Keratinocyte (primary cell): Measurements from ENCODE around the gene SNTB2.

Experiments used
- EZH2 ChIP-seq: IDR thresholded peaks from one replicate; pipeline ENCODE4 v1.6.1; 2012; ENCODE audit warnings: inconsistent platforms, mild to moderate bottlenecking, low read length, moderate library complexity
- TF ChIP-seq, protein P1 (sequence below), 3 experiments: IDR thresholded peaks in 1 of 3; conservative IDR thresholded peaks in 1 of 3; optimal IDR thresholded peaks in 1 of 3; 2 replicates in 2 of 3; 3 replicates in 1 of 3; pipeline versions ENCODE3 to v1.5.1; 2011; ENCODE audit warnings: low read length in 3 of 3, mild to moderate bottlenecking in 3 of 3, moderate library complexity in 2 of 3, control low read depth in 1 of 3, inconsistent platforms in 1 of 3; ENCODE audit not compliant: insufficient read depth in 2 of 3; ENCODE audit errors: extremely low read depth in 1 of 3

- TF ChIP-seq, protein P1, sequence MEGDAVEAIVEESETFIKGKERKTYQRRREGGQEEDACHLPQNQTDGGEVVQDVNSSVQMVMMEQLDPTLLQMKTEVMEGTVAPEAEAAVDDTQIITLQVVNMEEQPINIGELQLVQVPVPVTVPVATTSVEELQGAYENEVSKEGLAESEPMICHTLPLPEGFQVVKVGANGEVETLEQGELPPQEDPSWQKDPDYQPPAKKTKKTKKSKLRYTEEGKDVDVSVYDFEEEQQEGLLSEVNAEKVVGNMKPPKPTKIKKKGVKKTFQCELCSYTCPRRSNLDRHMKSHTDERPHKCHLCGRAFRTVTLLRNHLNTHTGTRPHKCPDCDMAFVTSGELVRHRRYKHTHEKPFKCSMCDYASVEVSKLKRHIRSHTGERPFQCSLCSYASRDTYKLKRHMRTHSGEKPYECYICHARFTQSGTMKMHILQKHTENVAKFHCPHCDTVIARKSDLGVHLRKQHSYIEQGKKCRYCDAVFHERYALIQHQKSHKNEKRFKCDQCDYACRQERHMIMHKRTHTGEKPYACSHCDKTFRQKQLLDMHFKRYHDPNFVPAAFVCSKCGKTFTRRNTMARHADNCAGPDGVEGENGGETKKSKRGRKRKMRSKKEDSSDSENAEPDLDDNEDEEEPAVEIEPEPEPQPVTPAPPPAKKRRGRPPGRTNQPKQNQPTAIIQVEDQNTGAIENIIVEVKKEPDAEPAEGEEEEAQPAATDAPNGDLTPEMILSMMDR (optimal IDR thresholded peaks at IDR 0.05 in 1 of 3, IDR thresholded peaks at IDR 0.05 in 1 of 3, conservative IDR thresholded peaks at IDR 0.05 in 1 of 3; ENCODE audit: extremely low read depth in 1 of 3, insufficient read depth in 2 of 3, low read length in 3 of 3) = no peak
- TF ChIP-seq EZH2 = no peak
These were observed 83.4 kb downstream of the SNTB2 start for GRCh38 chr16:69270395-69270794.
